M059J (cell line): Measurements from ENCODE around the gene DIP2B. TPM values are rescaled to one million over a fixed set of nuclear protein-coding genes. Genes with fewer than 3 reads are reported as not detected.
A peak's percentile ranks its signal among the peaks of the same experiment; 100 is the strongest.

Experiments
- DNase-seq: peaks from one replicate; pipeline ENCODE4 v3.0.0-alpha.2; 2012; ENCODE audit warnings: low read depth
- total RNA-seq: library from RNA; depleted of rRNA; stranded (reverse); fragments of >200 nt; shearing (Covaris generic); gene quantifications from 2 replicates; pipeline ENCODE4 v1.2.3, GENCODE V29; 2014

The DIP2B gene
- total RNA-seq, 1 experiment from 2014 or later: 22.0 TPM

GRCh38 chr12:50573271-50573670 lies 68.5 kb downstream of the DIP2B start:
- DNase-seq: no peak

- DNase-seq: peak; percentile 86
These were observed 70.0 kb downstream of the DIP2B start for GRCh38 chr12:50574601-50575348.

GRCh38 chr12:50579757-50580267 lies 75.0 kb downstream of the DIP2B start:
- peak; percentile 86 for DNase-seq

- no peak for DNase-seq
These were observed 75.7 kb downstream of the DIP2B start for GRCh38 chr12:50580436-50580835.

- DNase-seq: peak; percentile 91
These were observed 76.7 kb downstream of the DIP2B start for GRCh38 chr12:50581226-50582184.

- no peak for DNase-seq
These were observed 79.3 kb downstream of the DIP2B start for GRCh38 chr12:50584135-50584534.

GRCh38 chr12:50589650-50590435 lies 85.1 kb downstream of the DIP2B start:
- peak; percentile 96 for DNase-seq

GRCh38 chr12:50590869-50591268 lies 86.1 kb downstream of the DIP2B start:
- no peak for DNase-seq

- no peak for DNase-seq
These were observed 90.9 kb downstream of the DIP2B start for GRCh38 chr12:50595667-50596066.

- peak; percentile 86 for DNase-seq
These were observed 92.7 kb downstream of the DIP2B start for GRCh38 chr12:50597200-50598195.

- no peak for DNase-seq
These were observed 93.6 kb downstream of the DIP2B start for GRCh38 chr12:50598321-50598862.

- no peak for DNase-seq
These were observed 94.7 kb downstream of the DIP2B start for GRCh38 chr12:50599366-50600095.

- DNase-seq: no peak
These were observed 95.6 kb downstream of the DIP2B start for GRCh38 chr12:50600364-50600763.

- peak; percentile 15 for DNase-seq
These were observed 99.2 kb downstream of the DIP2B start for GRCh38 chr12:50603817-50604639.

- DNase-seq: no peak
These were observed 99.8 kb downstream of the DIP2B start for GRCh38 chr12:50604640-50604920.

- DNase-seq: no peak
These were observed 102.0 kb downstream of the DIP2B start for GRCh38 chr12:50606675-50607375.

- DNase-seq: no peak
These were observed 104.6 kb downstream of the DIP2B start for GRCh38 chr12:50609292-50609874.

GRCh38 chr12:50610171-50610570 lies 105.4 kb downstream of the DIP2B start:
- DNase-seq: no peak
